NCI-H1092 treated with DMSO at 0.1 percent for 48 hours (cell line): Measurements from ENCODE around the gene PCDHGA7.
"Not testable (repeated sequence)": the region's sequence is repeated elsewhere in the genome, so short reads cannot be mapped to it uniquely, and the experiment has no call there.

ENCODE experiments used
- DNase-seq: peaks from one replicate; lab custom pipeline; 2025; lab: John Stamatoyannopoulos, UW

Gene PCDHGA7

GRCh38 chr5:141430332-141431113 is 48.0 kb downstream of the PCDHGA7 start, which contains the start of gene PCDHGA12:
PCDHGA12 (plus strand) TSS chr5:141430507; CDS start chr5:141430760, 253 bp downstream.
- no peak for DNase-seq

GRCh38 chr5:141431286-141431685 is 48.7 kb downstream of the PCDHGA7 start:
- DNase-seq, result no peak

- not testable (repeated sequence) for DNase-seq
These were observed 49.8 kb downstream of the PCDHGA7 start for GRCh38 chr5:141432308-141432707.

- DNase-seq, result not testable (repeated sequence)
These were observed 50.2 kb downstream of the PCDHGA7 start for GRCh38 chr5:141432726-141433125.

- no peak for DNase-seq
These were observed 51.5 kb downstream of the PCDHGA7 start for GRCh38 chr5:141434006-141434405.
